WTC11 (cell line): ENCODE results near the gene HCAR2. TPM values are rescaled to one million over a fixed set of nuclear protein-coding genes. Genes with fewer than 3 reads are reported as not detected.
A peak's percentile ranks its signal among the peaks of the same experiment; 100 is the strongest.
"Not testable (repeated sequence)": the region's sequence is repeated elsewhere in the genome, so short reads cannot be mapped to it uniquely, and the experiment has no call there.

Source experiments
- ATAC-seq: fragments of 200-7000 bp; cut with Tn5 transposase; 2 replicates; pipeline ENCODE4 v1.10.0; 2021; ENCODE audit warnings: mild to moderate bottlenecking, moderate library complexity
- CTCF ChIA-PET: fragments of 300-600 bp; sonication (Branson Sonifier 250); formaldehyde crosslinking; loops from one replicate; lab custom pipeline; 2021; ENCODE audit warnings: antibody characterized with exemption; lab: Charles Lee
- POLR2A ChIA-PET: fragments of 350-600 bp; sonication (Branson Sonifier 250); formaldehyde crosslinking; loops from one replicate; lab custom pipeline; 2021; ENCODE audit warnings: antibody characterized with exemption; lab: Charles Lee
- DNase-seq: peaks from one replicate; pipeline ENCODE4 v3.0.0; 2021; ENCODE audit warnings: low spot score
- H3K27ac Mint-ChIP-seq: 2 replicates; pipeline ENCODE4 v1.8.0; 2021; ENCODE audit warnings: mixed read lengths
- H3K27me3 Mint-ChIP-seq: 2 replicates; pipeline ENCODE4 v1.8.0; 2021; ENCODE audit warnings: low read depth, mild to moderate bottlenecking, moderate library complexity, mixed read lengths
- H3K36me3 Mint-ChIP-seq: 2 replicates; pipeline ENCODE4 v1.8.0; 2021; ENCODE audit warnings: mixed read lengths
- H3K4me1 Mint-ChIP-seq: 2 replicates; pipeline ENCODE4 v1.8.0; 2022; ENCODE audit warnings: mixed read lengths
- H3K4me3 Mint-ChIP-seq: 2 replicates; pipeline ENCODE4 v1.8.0; 2021; ENCODE audit warnings: mild to moderate bottlenecking, moderate library complexity, mixed read lengths
- H3K9me3 Mint-ChIP-seq: 2 replicates; pipeline ENCODE4 v1.8.0; 2021; ENCODE audit warnings: mixed read lengths
- ESRRA ChIP-seq: sonication (generic); formaldehyde crosslinking; IDR thresholded peaks from 2 replicates; pipeline ENCODE4 v1.8.1; 2022; ENCODE audit warnings: mild to moderate bottlenecking, missing genetic modification reagents, borderline replicate concordance
- FOXJ3 ChIP-seq: sonication (generic); formaldehyde crosslinking; IDR thresholded peaks from 2 replicates; pipeline ENCODE4 v1.9.0; 2021; ENCODE audit warnings: missing genetic modification reagents, mild to moderate bottlenecking, borderline replicate concordance
- SP1 ChIP-seq: sonication (generic); formaldehyde crosslinking; conservative IDR thresholded peaks from 2 replicates; pipeline ENCODE4 v1.8.1; 2022; ENCODE audit warnings: missing genetic modification reagents
- TEAD4 ChIP-seq: sonication (generic); formaldehyde crosslinking; IDR thresholded peaks from 2 replicates; pipeline ENCODE4 v1.8.0; 2022; ENCODE audit warnings: mild to moderate bottlenecking, missing genetic modification reagents
- USF2 ChIP-seq: sonication (generic); formaldehyde crosslinking; IDR thresholded peaks from 2 replicates; pipeline ENCODE4 v1.8.1; 2023; ENCODE audit warnings: mild to moderate bottlenecking, missing genetic modification reagents, moderate library complexity
- ZBTB43 ChIP-seq: sonication (generic); formaldehyde crosslinking; IDR thresholded peaks from 2 replicates; pipeline ENCODE4 v1.8.1; 2023; ENCODE audit warnings: mild to moderate bottlenecking, missing genetic modification reagents
- ZNF121 ChIP-seq: sonication (generic); formaldehyde crosslinking; IDR thresholded peaks from 2 replicates; pipeline ENCODE4 v1.8.0; 2023; ENCODE audit warnings: missing genetic modification reagents
- ZNF232 ChIP-seq: sonication (generic); formaldehyde crosslinking; IDR thresholded peaks from 2 replicates; pipeline ENCODE4 v1.8.0; 2022; ENCODE audit warnings: mild to moderate bottlenecking, missing genetic modification reagents
- ZNF532 ChIP-seq: fragments of 250-450 bp; sonication (Bioruptor Pico); IDR thresholded peaks from 2 replicates; pipeline ENCODE4 v1.9.0; 2021; ENCODE audit warnings: mild to moderate bottlenecking, borderline replicate concordance
- total RNA-seq: library from RNA; stranded (reverse); gene quantifications from 3 replicates; pipeline ENCODE4 v1.2.3, GENCODE V29; 2021
- TF ChIP-seq, protein P1 (sequence below): sonication (generic); formaldehyde crosslinking; IDR thresholded peaks from 2 replicates; pipeline ENCODE4 v1.8.0; 2023; ENCODE audit warnings: missing genetic modification reagents, mild to moderate bottlenecking, borderline replicate concordance
- TF ChIP-seq, protein P2 (sequence below): sonication (generic); formaldehyde crosslinking; IDR thresholded peaks from 2 replicates; pipeline ENCODE4 v1.8.1; 2022; ENCODE audit warnings: low read depth, mild to moderate bottlenecking, moderate library complexity, missing genetic modification reagents, borderline replicate concordance
- TF ChIP-seq, protein P3 (sequence below): sonication (generic); formaldehyde crosslinking; IDR thresholded peaks from 2 replicates; pipeline ENCODE4 v1.8.0; 2022; ENCODE audit warnings: mild to moderate bottlenecking, missing genetic modification reagents

HCAR2 gene
- total RNA-seq, 1 experiment from 2014 or later = not detected

- H3K9me3 Mint-ChIP-seq, POLR2A ChIA-PET, ATAC-seq, DNase-seq, CTCF ChIA-PET, H3K27me3 Mint-ChIP-seq: not testable (repeated sequence)
- Mint-ChIP-seq H3K4me3 (peak overlapping the region; percentile 97), H3K27ac (peak overlapping the region; percentile 99), H3K36me3 (peaks cover 22% of the 10 kb centered on the region), H3K4me1 (peaks cover 35% of the 10 kb centered on the region)
- TF ChIP-seq ZNF232 (CRISPR knock-in tag) = 0 out of 2 replicates have a peak, but pooled peaks have one; percentile 2
Measured at GRCh38 chr12:122750781-122751515, 47.8 kb upstream of the HCAR2 start.

- peak; percentile 18; the same call in 1 of the 2 replicates for ATAC-seq
Measured at GRCh38 chr12:122749569-122750332, 46.6 kb upstream of the HCAR2 start.

GRCh38 chr12:122747224-122748135, 44.3 kb upstream of the HCAR2 start:
- ATAC-seq (no peak), DNase-seq (no peak)
- TF ChIP-seq SP1 = no peak
- no peak for TF ChIP-seq ZNF532 (CRISPR knock-in tag)
- TF ChIP-seq, protein P1, sequence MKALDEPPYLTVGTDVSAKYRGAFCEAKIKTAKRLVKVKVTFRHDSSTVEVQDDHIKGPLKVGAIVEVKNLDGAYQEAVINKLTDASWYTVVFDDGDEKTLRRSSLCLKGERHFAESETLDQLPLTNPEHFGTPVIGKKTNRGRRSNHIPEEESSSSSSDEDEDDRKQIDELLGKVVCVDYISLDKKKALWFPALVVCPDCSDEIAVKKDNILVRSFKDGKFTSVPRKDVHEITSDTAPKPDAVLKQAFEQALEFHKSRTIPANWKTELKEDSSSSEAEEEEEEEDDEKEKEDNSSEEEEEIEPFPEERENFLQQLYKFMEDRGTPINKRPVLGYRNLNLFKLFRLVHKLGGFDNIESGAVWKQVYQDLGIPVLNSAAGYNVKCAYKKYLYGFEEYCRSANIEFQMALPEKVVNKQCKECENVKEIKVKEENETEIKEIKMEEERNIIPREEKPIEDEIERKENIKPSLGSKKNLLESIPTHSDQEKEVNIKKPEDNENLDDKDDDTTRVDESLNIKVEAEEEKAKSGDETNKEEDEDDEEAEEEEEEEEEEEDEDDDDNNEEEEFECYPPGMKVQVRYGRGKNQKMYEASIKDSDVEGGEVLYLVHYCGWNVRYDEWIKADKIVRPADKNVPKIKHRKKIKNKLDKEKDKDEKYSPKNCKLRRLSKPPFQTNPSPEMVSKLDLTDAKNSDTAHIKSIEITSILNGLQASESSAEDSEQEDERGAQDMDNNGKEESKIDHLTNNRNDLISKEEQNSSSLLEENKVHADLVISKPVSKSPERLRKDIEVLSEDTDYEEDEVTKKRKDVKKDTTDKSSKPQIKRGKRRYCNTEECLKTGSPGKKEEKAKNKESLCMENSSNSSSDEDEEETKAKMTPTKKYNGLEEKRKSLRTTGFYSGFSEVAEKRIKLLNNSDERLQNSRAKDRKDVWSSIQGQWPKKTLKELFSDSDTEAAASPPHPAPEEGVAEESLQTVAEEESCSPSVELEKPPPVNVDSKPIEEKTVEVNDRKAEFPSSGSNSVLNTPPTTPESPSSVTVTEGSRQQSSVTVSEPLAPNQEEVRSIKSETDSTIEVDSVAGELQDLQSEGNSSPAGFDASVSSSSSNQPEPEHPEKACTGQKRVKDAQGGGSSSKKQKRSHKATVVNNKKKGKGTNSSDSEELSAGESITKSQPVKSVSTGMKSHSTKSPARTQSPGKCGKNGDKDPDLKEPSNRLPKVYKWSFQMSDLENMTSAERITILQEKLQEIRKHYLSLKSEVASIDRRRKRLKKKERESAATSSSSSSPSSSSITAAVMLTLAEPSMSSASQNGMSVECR (CRISPR knock-in tag) = no peak
- TF ChIP-seq TEAD4 = no peak
- no peak for TF ChIP-seq ESRRA (CRISPR knock-in tag)
- TF ChIP-seq ZNF121 (CRISPR knock-in tag) = no peak
- TF ChIP-seq FOXJ3 (CRISPR knock-in tag) = no peak
- TF ChIP-seq ZBTB43 (CRISPR knock-in tag) = no peak
- Mint-ChIP-seq H3K27ac (no peak overlapping the region), H3K27me3 (peaks cover 3% of the 10 kb centered on the region; the same call in 1 of the 2 replicates), H3K9me3 (peaks cover 8% of the 10 kb centered on the region), H3K4me3 (no peak overlapping the region), H3K36me3 (0 out of 2 replicates have a peak, but pooled peaks cover 2% of the 10 kb centered on the region), H3K4me1 (peaks cover 25% of the 10 kb centered on the region)
- POLR2A ChIA-PET = no interaction called here
- CTCF ChIA-PET = interaction anchor here (0.5 kb wide), 1 partner anchor 108 kb away, joined by 3 read pairs; no protein-coding TSS in a partner anchor

More at GRCh38 chr12:122749569-122750332, 46.6 kb upstream of the HCAR2 start:
- peaks cover 4% of the 10 kb centered on the region for H3K9me3 Mint-ChIP-seq
- TF ChIP-seq, protein P2, sequence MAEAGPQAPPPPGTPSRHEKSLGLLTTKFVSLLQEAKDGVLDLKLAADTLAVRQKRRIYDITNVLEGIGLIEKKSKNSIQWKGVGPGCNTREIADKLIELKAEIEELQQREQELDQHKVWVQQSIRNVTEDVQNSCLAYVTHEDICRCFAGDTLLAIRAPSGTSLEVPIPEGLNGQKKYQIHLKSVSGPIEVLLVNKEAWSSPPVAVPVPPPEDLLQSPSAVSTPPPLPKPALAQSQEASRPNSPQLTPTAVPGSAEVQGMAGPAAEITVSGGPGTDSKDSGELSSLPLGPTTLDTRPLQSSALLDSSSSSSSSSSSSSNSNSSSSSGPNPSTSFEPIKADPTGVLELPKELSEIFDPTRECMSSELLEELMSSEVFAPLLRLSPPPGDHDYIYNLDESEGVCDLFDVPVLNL = no peak
- peak; percentile 94 for TF ChIP-seq USF2
- TF ChIP-seq, protein P3, sequence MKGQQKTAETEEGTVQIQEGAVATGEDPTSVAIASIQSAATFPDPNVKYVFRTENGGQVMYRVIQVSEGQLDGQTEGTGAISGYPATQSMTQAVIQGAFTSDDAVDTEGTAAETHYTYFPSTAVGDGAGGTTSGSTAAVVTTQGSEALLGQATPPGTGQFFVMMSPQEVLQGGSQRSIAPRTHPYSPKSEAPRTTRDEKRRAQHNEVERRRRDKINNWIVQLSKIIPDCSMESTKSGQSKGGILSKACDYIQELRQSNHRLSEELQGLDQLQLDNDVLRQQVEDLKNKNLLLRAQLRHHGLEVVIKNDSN = peak; percentile 92
- peak; percentile 36 for DNase-seq
- no peaks in the 10 kb centered on the region for H3K27me3 Mint-ChIP-seq
- peaks cover 14% of the 10 kb centered on the region for H3K36me3 Mint-ChIP-seq
- ChIA-PET POLR2A (no interaction called here), CTCF (interaction anchor here (0.9 kb wide), 1 partner anchor 90 kb away, joined by 3 read pairs; no protein-coding TSS in a partner anchor)
- peak overlapping the region; percentile 99 for H3K27ac Mint-ChIP-seq
- H3K4me1 Mint-ChIP-seq = peaks cover 35% of the 10 kb centered on the region
- H3K4me3 Mint-ChIP-seq = peak overlapping the region; percentile 53
